Activated CD8-positive, alpha-beta memory T cell treated with anti-CD3 and anti-CD28 coated beads, Interleukin-2, amount 50 U/mL, for 4 hours (primary cell): ENCODE results near the gene MT1HL1.

Source experiments
- DNase-seq: peaks from one replicate; pipeline ENCODE4 v3.0.0-alpha.2; 2020

Gene MT1HL1

DNA sequence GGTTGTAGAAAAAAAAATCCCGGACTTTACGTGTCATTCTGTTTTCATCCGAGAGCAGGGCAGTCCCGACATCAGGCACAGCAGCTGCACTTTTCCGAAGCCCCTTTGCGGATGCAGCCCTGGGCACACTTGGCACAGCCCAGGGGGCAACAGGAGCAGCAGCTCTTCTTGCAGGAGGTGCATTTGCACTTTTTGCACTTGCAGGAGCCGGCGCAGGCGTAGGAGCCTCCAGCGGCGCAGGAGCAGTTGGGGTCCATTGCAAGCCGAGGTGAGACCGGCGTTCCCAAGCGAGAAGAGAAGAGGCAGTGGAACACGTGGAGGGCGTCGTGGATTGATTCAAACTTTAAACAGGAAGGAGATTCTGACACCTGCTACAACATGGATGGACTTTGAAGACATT lies at the start of gene MT1HL1:
MT1HL1 (minus strand) TSS at position 326 of the 400 bp plus-strand sequence; CDS start at position 257, 69 bp downstream.
- DNase-seq: no peak

- DNase-seq: no peak
These were observed 46.7 kb upstream of the MT1HL1 start for GRCh38 chr1:237050915-237051314.

- DNase-seq: no peak
These were observed 45.9 kb upstream of the MT1HL1 start for GRCh38 chr1:237050185-237050584.

GRCh38 chr1:237048803-237049202 lies 44.6 kb upstream of the MT1HL1 start:
- no peak for DNase-seq

DNA sequence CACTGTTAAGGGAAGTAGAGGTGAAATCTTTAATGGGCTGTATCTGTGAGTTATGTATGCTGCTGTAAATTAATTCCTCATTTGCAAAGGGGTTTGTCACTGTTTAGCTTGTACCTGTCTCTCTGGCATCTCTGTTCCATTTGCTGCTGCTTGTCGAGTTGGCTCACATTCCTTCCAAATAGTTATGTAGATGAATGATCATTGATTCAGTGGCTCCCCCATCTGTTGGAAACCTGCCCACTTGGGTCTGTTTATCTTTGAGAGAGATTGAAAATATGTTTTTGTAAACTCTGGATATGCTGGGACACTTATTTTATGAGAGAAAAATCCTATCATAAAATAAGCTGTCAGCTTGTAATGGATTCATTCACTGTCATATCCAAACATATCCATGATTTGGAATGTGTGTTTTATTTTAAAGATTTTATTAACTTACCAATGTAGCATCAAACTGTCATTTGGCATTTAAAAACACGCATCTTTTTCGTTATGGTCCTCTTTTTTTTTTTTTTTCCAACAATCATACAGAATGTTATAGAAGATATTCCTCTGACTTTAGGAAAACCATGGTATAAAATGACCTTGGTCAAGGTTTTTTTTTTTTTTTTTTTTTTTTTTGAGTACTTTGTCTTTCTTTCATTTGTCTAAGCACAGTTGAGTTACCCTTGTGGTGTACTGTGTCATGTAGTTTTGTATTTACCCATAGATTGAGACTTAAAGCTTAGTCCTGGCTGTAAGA lies 41.2 kb upstream of the MT1HL1 start:
- DNase-seq: no peak

DNA sequence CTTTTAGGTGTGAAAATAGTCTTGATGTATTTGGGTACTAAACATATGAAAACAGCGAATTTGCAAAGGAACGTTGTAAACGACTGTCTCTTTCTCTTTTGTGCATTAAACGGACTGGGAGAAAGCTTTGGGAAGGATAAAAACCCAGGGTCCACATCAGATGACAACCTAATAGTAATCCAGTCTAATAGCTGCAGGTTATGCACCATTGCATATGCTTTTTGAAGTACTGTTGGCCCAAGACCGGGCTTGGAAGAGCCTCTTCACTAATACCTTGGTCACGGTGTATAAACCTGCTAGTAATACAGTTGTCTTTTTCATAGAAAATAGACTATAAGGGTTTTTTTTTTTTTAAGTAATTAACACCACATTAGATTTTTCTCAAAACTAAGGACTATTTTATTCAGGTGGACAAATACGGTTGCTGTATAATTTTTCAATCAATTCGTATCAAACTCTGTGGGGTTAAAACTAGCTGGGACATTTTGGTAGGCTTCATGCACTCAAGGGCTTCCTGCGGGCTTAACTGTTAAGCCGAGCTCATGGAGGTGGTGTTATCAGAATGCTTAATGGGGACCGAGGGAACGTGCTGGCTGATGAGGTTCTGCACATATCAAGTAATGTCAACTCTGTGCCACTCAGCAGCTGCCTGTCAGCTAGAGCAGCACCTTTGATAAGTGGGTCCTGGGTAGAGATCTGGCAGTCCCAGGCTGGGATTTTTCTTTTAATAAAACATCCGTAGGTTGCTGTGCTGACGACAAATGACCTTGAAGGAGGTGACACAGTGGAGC lies 39.8 kb upstream of the MT1HL1 start:
- no peak for DNase-seq

- DNase-seq: no peak
These were observed 38.8 kb upstream of the MT1HL1 start for GRCh38 chr1:237042892-237043576.

- no peak for DNase-seq
These were observed 38.3 kb upstream of the MT1HL1 start for GRCh38 chr1:237042526-237042891.

DNA sequence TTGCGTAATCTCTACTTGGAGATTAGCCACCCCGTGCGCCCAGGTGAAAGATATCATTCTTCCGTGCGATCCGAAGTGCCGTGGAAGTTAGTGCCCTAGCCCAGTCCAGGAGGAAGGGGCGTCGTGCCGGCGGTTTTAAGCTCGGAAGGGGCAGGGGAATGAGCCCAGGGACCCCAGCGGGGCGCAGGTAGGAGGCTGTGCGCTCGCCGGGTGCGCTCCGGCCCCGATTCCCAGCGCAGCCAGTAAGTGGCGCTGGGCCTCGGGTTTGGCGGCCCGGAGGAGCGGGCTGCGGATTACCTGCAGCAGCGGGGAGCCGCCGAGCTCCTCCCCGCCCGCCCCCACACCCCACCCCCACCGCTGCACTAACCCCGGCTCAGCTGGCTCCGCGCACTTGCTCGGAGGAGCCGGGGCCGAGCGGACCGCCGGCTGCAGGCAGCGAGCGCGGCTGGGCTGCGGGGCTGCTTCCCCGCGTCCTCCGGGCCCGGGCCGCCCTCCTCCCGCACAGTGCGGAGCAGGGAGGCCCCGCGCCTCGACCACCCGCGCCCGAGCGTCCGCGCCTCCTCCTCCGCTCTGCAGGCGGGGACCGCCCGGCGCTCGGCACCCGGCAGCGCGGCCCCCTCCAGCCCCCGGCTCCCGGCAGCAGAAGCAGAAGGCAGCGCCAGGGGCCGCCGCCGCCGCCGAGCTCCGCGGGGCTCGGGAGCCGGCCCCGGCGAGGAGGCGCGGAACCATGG lies 37.7 kb upstream of the MT1HL1 start, which contains the start of gene RYR2:
RYR2 (plus strand) TSS at position 390 of the 731 bp plus-strand sequence; CDS start at position 728, 338 bp downstream.
- DNase-seq: no peak

- no peak for DNase-seq
These were observed 37.2 kb upstream of the MT1HL1 start for GRCh38 chr1:237041461-237041794.

DNA sequence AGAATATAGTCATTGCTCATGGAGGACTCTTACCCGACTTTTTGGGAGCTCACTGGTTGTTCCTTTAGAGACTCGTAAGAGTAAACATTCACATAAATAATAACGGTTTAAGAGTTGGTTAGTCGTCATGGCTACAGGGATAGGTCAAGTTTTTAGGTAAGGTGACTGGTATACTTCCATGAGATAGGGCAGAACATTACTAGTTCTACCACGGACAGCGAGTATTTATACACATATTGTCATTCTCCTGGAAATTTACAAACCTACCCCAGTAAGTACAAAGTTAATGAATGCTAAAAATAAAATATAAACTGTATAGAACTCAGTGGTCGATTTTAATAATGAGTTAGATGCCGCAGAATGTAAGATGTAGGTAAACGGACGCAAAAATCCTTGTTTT lies 36.6 kb upstream of the MT1HL1 start:
- no peak for DNase-seq

DNA sequence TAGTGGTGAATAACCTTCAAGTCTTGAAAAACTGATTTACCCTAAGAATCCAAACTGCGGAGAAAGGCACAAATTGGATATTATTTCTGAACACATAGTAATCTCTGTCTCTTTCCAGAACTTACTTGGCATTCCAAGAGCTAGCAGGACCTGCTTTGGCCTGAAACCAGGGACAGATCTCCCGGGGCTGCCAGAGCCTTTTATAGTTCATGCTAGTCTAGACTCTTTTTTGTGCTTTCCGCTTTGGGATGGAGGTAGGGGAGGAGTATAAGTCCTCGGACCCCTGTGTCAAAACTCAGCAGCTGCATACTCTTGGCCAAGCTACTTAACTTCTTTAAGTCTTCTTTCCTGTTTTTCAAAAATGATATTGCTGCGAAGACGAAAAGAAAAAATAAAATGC lies 34.0 kb upstream of the MT1HL1 start:
- DNase-seq: no peak

DNA sequence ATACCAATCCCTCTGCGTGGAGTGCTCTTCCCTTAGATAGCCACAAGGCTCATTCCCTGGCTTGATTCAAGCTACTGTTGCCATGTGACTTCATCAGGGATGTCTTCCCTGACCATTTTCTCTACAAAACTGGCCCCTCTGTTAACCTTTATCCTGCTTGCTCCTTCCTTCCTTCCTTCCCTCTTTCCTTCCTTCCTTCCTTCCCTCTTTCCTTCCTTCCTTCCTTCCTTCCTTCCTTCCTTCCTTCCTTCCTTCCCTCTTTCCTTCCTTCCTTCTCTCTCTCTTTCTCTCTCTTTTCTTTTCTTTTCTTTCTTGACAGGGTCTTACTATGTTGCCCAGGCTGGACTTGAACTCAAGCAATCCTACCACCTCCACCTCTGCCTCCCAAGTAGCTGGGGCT lies 31.5 kb upstream of the MT1HL1 start:
- no peak for DNase-seq

- no peak for DNase-seq
These were observed 29.6 kb upstream of the MT1HL1 start for GRCh38 chr1:237033804-237034203.

GRCh38 chr1:237033061-237033460 lies 28.8 kb upstream of the MT1HL1 start:
- no peak for DNase-seq

- no peak for DNase-seq
These were observed 27.8 kb upstream of the MT1HL1 start for GRCh38 chr1:237032029-237032428.

DNA sequence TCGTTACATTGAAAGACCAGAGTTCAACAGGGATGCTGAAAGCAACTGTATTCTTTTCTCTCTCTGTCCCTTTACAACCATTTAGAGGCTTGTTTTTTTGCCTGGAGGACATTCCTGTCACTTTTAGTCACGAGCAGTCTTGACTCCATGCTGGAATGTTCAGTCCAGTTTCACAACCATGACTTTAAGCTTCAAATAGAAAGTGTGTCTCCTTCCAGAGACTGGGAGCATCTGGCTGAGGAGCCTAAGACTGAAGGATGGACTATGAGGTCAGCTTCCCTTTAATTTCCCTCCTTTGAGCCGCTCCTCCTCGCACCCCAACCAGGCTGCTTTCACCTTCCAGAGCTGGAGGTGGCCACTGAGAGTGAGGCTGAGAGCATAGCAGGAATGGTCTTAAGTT lies 27.2 kb upstream of the MT1HL1 start:
- no peak for DNase-seq

DNA sequence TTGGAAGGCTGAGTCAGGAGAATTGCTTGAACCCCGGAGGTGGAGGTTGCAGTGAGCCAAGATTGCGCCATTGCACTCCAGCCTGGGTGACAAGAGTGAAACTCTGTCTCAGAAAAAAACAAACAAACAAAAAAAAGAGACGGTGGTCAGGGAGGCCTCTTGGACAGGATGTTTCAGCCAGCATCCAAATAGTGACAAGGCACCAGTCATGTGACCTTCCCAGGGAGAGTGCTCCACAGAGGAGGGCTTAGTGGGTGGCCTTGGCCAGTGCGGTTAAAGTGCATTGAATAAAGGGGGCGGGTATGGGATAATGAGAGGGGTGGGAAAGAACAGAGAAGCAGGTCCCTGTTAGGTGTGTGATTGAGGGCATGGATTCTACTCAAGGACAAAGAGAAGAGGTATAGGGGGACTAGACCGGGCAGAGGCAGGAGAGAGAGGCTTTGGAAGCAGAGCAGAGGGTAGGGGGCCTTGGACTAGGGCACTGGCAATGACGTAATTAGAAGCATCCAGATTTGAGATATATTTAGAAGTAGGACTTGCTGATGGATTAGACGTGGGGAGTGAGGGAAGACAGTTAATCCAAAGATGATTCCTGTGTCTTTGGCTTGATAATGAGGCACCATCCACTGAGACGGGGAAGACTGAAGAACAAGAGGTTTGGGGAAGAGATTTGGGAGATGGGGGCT lies 25.8 kb upstream of the MT1HL1 start:
- no peak for DNase-seq

DNA sequence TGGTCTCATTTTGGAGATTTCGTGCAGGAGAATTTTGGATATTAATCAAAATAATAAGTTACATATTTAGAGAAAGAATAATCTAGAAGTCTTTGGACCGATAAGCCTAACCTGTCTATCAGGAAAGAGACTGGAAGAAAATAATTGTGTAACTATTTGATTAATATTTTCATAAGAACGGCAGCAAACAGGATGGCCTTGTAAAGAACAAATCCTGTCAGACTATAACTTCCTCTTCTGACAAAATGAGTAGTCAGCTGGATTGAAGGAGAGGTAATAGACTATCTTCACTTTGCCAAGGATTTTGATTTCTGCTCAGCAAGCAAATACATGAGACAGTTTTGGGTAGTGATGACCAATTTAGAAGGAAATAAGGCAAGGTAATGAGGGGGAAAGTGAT lies 25.0 kb upstream of the MT1HL1 start:
- DNase-seq: no peak

DNA sequence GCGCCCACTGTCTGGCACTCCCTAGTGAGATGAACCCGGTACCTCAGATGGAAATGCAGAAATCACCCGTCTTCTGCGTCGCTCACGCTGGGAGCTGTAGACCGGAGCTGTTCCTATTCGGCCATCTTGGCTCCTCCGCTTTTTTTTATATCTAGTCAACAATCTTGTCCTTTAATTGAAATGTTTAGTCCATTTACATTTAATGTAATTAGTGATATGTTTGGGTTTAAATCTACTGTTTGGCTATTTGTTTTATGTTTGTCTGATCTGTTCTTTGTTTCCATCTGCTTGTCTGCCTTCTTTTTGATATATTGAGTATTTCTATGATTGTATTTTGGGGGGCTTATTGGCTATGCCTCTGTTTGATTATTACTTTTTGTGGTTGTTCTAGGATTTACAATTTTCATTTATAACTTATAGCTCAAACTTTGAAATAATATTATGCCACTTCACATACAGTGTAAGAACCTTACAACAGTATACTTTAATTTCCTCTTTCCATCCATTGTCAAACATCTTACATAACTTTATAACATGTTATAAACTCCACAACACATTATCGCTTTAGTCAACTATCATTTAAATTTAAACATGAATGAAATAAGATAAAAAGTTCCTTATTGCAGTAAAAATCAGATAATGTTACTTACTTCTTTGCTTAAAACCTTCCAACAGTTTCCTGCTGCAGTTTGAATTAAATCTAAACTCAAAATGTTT lies 21.3 kb upstream of the MT1HL1 start:
- DNase-seq: no peak

DNA sequence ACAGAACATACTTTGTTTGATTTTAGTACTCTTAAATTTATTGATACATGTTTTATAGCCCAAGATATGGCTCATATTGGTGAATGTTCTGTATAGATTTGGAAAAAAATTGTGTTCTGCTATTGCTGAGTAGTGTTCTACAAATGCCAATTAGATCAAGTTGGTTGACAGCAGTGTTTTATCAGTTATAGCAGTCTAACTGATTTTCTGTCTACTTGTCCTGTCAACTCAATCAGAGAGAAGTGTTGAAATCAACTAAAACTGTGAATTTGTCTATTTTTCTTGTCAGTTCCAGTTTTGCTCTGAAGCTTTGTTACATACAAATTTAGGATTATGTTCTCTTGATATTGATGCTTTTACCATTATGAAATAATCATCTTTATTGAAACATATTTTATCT lies 14.7 kb upstream of the MT1HL1 start:
- DNase-seq: no peak

DNA sequence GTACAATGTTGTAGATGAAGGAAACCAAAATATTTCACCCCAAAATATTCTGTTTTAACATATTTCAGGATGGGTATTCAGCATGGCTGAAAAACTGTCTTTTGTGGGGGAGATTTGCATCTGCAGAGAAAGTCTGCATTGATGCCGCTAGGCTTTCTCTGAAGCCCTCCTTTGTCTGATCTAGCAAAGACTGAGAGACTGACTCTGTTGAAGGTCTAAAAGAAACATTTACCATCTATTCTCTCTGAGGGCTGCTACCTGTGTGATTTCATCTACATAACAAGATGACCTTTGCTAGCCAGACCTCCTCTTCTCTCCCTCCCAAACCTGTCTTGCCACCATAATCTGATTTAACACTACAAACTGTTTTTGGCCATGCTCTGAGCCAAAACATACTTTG lies 12.4 kb upstream of the MT1HL1 start:
- DNase-seq: no peak
